ENCODE measurements around the gene ADAMTSL3. TPM values are rescaled to one million over a fixed set of nuclear protein-coding genes. Genes with fewer than 3 reads are reported as not detected.

Gene ADAMTSL3
- total RNA-seq, 1 experiment from 2014 or later, result 1.8 TPM

DNA sequence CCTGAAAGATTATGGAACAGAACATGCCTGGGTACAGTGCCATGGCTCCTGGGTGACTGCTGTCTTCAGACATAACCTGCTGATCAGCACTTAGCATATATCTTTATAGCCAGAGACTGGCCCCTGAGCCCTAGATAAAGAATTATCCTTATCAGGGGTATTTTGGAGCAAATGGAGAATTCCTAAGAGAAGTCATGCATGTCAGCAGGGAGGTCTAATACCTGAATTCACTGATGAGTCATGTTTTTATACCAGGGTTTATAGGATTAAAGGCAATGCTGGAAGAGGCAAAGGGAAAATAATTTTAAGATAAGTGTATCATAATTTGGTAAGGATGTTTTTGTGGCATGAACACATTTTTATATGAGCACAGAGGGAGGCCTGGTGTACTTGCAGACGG, 159.8 kb downstream of the ADAMTSL3 start (continued):
- TF ChIP-seq, protein P1, sequence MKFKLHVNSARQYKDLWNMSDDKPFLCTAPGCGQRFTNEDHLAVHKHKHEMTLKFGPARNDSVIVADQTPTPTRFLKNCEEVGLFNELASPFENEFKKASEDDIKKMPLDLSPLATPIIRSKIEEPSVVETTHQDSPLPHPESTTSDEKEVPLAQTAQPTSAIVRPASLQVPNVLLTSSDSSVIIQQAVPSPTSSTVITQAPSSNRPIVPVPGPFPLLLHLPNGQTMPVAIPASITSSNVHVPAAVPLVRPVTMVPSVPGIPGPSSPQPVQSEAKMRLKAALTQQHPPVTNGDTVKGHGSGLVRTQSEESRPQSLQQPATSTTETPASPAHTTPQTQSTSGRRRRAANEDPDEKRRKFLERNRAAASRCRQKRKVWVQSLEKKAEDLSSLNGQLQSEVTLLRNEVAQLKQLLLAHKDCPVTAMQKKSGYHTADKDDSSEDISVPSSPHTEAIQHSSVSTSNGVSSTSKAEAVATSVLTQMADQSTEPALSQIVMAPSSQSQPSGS (CRISPR knock-in tag; IDR thresholded peaks at IDR 0.05; ENCODE audit: borderline replicate concordance, low read depth), result no peak
- TF ChIP-seq ZNF138 (CRISPR knock-in tag; conservative IDR thresholded peaks at IDR 0.05) (no peak), ZNF317 (CRISPR knock-in tag; IDR thresholded peaks at IDR 0.05; ENCODE audit: borderline replicate concordance, low read depth) (no peak), SMAD4 (CRISPR knock-in tag; IDR thresholded peaks at IDR 0.05) (no peak), KAT7 (CRISPR knock-in tag; IDR thresholded peaks at IDR 0.05; ENCODE audit: borderline replicate concordance) (no peak), CBFB (CRISPR knock-in tag; IDR thresholded peaks at IDR 0.05; ENCODE audit: low read depth) (no peak), TP53 (CRISPR knock-in tag; IDR thresholded peaks at IDR 0.05) (no peak)
- TF ChIP-seq, protein P2, sequence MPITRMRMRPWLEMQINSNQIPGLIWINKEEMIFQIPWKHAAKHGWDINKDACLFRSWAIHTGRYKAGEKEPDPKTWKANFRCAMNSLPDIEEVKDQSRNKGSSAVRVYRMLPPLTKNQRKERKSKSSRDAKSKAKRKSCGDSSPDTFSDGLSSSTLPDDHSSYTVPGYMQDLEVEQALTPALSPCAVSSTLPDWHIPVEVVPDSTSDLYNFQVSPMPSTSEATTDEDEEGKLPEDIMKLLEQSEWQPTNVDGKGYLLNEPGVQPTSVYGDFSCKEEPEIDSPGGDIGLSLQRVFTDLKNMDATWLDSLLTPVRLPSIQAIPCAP (CRISPR knock-in tag; IDR thresholded peaks at IDR 0.05), result no peak
- TF ChIP-seq, protein P3, sequence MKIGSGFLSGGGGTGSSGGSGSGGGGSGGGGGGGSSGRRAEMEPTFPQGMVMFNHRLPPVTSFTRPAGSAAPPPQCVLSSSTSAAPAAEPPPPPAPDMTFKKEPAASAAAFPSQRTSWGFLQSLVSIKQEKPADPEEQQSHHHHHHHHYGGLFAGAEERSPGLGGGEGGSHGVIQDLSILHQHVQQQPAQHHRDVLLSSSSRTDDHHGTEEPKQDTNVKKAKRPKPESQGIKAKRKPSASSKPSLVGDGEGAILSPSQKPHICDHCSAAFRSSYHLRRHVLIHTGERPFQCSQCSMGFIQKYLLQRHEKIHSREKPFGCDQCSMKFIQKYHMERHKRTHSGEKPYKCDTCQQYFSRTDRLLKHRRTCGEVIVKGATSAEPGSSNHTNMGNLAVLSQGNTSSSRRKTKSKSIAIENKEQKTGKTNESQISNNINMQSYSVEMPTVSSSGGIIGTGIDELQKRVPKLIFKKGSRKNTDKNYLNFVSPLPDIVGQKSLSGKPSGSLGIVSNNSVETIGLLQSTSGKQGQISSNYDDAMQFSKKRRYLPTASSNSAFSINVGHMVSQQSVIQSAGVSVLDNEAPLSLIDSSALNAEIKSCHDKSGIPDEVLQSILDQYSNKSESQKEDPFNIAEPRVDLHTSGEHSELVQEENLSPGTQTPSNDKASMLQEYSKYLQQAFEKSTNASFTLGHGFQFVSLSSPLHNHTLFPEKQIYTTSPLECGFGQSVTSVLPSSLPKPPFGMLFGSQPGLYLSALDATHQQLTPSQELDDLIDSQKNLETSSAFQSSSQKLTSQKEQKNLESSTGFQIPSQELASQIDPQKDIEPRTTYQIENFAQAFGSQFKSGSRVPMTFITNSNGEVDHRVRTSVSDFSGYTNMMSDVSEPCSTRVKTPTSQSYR (CRISPR knock-in tag; IDR thresholded peaks at IDR 0.05), result no peak
- TF ChIP-seq, protein P4, sequence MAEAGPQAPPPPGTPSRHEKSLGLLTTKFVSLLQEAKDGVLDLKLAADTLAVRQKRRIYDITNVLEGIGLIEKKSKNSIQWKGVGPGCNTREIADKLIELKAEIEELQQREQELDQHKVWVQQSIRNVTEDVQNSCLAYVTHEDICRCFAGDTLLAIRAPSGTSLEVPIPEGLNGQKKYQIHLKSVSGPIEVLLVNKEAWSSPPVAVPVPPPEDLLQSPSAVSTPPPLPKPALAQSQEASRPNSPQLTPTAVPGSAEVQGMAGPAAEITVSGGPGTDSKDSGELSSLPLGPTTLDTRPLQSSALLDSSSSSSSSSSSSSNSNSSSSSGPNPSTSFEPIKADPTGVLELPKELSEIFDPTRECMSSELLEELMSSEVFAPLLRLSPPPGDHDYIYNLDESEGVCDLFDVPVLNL (CRISPR knock-in tag; IDR thresholded peaks at IDR 0.05; ENCODE audit: borderline replicate concordance, low read depth), result no peak

DNA sequence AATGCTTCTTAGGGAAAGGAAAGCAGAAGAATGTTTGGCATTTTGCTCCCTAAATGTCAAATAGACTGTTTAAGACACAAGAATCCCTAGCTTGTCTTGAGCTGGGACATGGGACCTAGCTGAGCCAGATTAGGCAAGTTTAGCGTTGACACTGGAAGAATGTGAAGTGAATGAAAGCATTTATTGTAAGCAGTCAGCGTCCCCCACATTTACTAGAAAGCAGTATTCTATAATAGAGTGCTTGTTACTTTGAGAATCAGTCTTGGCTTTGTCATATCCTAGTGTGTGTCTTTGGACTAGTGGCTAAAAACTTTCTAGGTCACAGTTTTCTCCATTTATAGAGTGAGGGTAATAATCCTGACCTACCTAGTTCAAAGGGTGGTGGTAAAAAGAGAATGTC, 161.6 kb downstream of the ADAMTSL3 start:
- no peaks in the 10 kb centered on the region for H3K4me1 Mint-ChIP-seq

More for the DNA sequence above, 161.6 kb downstream of the ADAMTSL3 start:
- Mint-ChIP-seq H3K27me3 (ENCODE audit: low read depth) (no peaks in the 10 kb centered on the region), H3K36me3 (no peaks in the 10 kb centered on the region), H3K9me3 (no peaks in the 10 kb centered on the region), H3K27ac (no peak overlapping the region), H3K4me3 (no peak overlapping the region)
- CTCF ChIA-PET, result no interaction called here
- DNase-seq (ENCODE audit: low spot score) (no peak), ATAC-seq (no peak)
- POLR2A ChIA-PET, result no interaction called here
- TF ChIP-seq, protein P5, sequence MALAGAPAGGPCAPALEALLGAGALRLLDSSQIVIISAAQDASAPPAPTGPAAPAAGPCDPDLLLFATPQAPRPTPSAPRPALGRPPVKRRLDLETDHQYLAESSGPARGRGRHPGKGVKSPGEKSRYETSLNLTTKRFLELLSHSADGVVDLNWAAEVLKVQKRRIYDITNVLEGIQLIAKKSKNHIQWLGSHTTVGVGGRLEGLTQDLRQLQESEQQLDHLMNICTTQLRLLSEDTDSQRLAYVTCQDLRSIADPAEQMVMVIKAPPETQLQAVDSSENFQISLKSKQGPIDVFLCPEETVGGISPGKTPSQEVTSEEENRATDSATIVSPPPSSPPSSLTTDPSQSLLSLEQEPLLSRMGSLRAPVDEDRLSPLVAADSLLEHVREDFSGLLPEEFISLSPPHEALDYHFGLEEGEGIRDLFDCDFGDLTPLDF (CRISPR knock-in tag; IDR thresholded peaks at IDR 0.05), result no peak
- TF ChIP-seq, protein P2 (CRISPR knock-in tag; IDR thresholded peaks at IDR 0.05), result no peak
- no peak for TF ChIP-seq PRRX2 (CRISPR knock-in tag; IDR thresholded peaks at IDR 0.05)
- no peak for TF ChIP-seq NR3C1 (CRISPR knock-in tag; conservative IDR thresholded peaks at IDR 0.05; ENCODE audit: low read depth)
- TF ChIP-seq, protein P6, sequence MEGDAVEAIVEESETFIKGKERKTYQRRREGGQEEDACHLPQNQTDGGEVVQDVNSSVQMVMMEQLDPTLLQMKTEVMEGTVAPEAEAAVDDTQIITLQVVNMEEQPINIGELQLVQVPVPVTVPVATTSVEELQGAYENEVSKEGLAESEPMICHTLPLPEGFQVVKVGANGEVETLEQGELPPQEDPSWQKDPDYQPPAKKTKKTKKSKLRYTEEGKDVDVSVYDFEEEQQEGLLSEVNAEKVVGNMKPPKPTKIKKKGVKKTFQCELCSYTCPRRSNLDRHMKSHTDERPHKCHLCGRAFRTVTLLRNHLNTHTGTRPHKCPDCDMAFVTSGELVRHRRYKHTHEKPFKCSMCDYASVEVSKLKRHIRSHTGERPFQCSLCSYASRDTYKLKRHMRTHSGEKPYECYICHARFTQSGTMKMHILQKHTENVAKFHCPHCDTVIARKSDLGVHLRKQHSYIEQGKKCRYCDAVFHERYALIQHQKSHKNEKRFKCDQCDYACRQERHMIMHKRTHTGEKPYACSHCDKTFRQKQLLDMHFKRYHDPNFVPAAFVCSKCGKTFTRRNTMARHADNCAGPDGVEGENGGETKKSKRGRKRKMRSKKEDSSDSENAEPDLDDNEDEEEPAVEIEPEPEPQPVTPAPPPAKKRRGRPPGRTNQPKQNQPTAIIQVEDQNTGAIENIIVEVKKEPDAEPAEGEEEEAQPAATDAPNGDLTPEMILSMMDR (IDR thresholded peaks at IDR 0.05), result no peak
- TF ChIP-seq ZNF423 (CRISPR knock-in tag; IDR thresholded peaks at IDR 0.05), result no peak
- TF ChIP-seq TCF7 (CRISPR knock-in tag; IDR thresholded peaks at IDR 0.05; ENCODE audit: low read depth), result no peak
- TF ChIP-seq FOXP1 (CRISPR knock-in tag; IDR thresholded peaks at IDR 0.05; ENCODE audit: borderline replicate concordance), result no peak
- TF ChIP-seq OVOL2 (CRISPR knock-in tag; IDR thresholded peaks at IDR 0.05; ENCODE audit: borderline replicate concordance), result no peak
- TF ChIP-seq, protein P7, sequence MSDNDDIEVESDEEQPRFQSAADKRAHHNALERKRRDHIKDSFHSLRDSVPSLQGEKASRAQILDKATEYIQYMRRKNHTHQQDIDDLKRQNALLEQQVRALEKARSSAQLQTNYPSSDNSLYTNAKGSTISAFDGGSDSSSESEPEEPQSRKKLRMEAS (CRISPR knock-in tag; IDR thresholded peaks at IDR 0.05), result no peak
- TF ChIP-seq EMX1 (CRISPR knock-in tag; IDR thresholded peaks at IDR 0.05), result no peak
- TF ChIP-seq ZNF396 (CRISPR knock-in tag; IDR thresholded peaks at IDR 0.05; ENCODE audit: borderline replicate concordance), result no peak
- no peak for TF ChIP-seq HMGA2 (CRISPR knock-in tag; IDR thresholded peaks at IDR 0.05)
- no peak for TF ChIP-seq CREB1 (CRISPR knock-in tag; IDR thresholded peaks at IDR 0.05)
- no peak for TF ChIP-seq ZNF671 (CRISPR knock-in tag; IDR thresholded peaks at IDR 0.05)
- TF ChIP-seq, protein P8, sequence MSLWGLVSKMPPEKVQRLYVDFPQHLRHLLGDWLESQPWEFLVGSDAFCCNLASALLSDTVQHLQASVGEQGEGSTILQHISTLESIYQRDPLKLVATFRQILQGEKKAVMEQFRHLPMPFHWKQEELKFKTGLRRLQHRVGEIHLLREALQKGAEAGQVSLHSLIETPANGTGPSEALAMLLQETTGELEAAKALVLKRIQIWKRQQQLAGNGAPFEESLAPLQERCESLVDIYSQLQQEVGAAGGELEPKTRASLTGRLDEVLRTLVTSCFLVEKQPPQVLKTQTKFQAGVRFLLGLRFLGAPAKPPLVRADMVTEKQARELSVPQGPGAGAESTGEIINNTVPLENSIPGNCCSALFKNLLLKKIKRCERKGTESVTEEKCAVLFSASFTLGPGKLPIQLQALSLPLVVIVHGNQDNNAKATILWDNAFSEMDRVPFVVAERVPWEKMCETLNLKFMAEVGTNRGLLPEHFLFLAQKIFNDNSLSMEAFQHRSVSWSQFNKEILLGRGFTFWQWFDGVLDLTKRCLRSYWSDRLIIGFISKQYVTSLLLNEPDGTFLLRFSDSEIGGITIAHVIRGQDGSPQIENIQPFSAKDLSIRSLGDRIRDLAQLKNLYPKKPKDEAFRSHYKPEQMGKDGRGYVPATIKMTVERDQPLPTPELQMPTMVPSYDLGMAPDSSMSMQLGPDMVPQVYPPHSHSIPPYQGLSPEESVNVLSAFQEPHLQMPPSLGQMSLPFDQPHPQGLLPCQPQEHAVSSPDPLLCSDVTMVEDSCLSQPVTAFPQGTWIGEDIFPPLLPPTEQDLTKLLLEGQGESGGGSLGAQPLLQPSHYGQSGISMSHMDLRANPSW (CRISPR knock-in tag; conservative IDR thresholded peaks at IDR 0.05; ENCODE audit: low read depth), result no peak
